Limb (tissue), 2 donors: ENCODE measurements around the gene NBPF20.
A peak's percentile ranks its signal among the peaks of the same experiment; 100 is the strongest.
"Not testable (repeated sequence)": the region's sequence is repeated elsewhere in the genome, so short reads cannot be mapped to it uniquely, and the experiment has no call there.

ENCODE experiments used
- DNase-seq, 2 donors: peaks; one replicate each; pipeline ENCODE4 v3.0.0-alpha.2; 2016; ENCODE audit errors: extremely low spot score in 2 of 2

Gene NBPF20

DNA sequence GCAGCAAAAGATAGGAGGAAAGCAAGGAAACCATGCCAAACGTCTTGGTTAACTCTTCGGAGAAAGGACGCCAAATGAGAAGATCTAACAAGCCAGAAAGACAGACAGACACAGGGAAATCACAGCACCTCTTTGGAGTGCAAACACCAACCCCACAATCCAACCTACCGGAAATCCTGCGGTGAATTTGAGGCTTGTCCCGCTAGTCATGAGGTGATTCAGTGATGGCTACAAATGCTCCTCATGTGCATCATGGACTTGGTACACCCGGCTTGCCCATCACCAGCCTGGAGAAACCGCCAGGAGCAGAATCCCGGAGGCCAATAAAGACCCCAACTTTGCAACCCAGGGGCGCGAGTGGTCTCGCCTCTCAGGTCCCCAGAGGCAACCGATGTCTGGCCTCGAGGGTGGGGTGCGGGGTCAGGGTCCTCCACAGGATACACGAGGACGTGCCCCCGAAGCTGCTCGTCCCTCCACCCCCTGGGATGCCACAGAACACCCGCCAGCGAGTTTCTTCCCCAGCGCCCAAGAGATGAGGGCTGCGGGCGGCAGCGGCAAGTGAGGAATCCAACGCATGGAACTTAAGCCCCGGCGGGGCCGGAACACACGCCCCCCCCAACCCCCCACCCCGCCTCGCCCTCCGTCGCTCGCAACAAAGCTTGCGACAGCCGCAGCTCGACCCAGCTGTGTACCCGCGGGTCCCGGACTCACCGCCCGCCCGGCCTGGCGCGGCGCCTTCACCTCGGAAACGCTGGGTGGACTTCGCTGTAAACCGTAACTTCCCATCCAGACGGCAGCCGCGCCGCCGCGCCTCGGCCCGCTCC lies 579 bp downstream of the NBPF20 start:
- peak in 1 of 2 donors; percentile 23 for DNase-seq

DNA sequence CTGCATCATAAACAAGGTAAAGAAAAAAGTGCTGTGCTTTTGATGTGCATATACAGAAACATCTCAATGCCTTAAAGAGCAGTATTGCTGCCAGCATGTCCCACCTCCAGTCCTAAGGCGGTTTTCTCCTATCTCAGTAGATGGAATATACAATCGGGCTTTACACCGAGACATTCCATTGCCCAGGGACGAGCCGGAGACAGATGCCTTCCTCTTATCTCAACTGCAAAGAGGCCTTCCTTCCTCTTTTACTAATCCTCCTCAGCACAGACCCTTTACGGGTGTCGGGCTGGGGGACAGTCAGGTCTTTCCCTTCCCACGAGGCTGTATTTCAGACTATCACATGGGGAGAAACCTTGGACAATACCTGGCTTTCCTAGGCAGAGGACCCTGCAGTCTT lies 10.3 kb downstream of the NBPF20 start:
- not testable (repeated sequence) for DNase-seq

DNA sequence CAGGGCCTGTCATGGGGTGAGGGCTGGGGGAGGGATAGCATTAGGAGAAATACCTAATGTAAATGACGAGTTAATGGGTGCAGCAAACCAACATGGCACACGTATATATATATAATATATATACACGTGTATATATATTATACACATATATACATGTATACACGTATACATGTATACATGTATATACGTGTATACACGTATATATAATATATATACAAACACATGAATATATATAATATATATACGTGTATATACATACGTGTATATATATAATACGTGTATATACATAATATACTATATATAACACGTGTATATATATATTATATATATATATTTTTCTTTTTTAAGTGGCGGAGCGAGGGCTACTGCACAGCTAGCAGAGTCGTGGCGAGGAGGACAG lies 18.1 kb downstream of the NBPF20 start:
- not testable (repeated sequence) for DNase-seq

GRCh38 chr1:145404949-145405348 lies 20.5 kb downstream of the NBPF20 start:
- DNase-seq = not testable (repeated sequence)

DNA sequence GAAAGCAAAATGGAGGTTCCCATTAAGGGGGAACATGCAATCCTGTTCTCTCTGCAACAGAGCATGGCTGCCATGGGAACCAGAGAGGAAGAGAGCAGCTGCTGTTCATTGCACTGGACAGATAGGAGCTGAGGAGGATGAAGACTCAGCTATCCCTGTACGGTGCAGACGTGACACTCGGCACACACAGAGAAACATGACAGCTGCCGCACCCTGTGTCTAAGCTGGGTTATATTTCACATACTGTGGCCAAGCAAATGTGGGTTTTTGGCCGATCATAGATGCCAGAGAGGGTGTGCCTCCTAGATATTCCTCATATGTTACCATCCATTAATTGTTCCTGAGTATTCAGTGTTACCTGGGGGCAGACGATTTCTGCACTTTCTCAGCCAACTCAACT lies 24.7 kb downstream of the NBPF20 start:
- peak in 1 of 2 donors; percentile 18 for DNase-seq
